Measurements from ENCODE around the gene PRKAG2.

Gene PRKAG2

GRCh38 chr7:151686826-151687225, 190.1 kb downstream of the PRKAG2 start:
- Histone ChIP-seq H3K27ac (ENCODE audit: low read length) (no peak overlapping the region), H3K27me3 (ENCODE audit: insufficient read depth, low read length) (no peaks in the 10 kb centered on the region), H3K36me3 (ENCODE audit: insufficient read depth, low read depth, low read length) (no peaks in the 10 kb centered on the region), H3K9ac (ENCODE audit: low read depth, low read length) (no peak overlapping the region), H3K4me3 (ENCODE audit: low read length) (no peak overlapping the region), H3K4me1 (ENCODE audit: insufficient read depth, low read length) (peaks cover 11% of the 10 kb centered on the region), H3K9me3 (ENCODE audit: insufficient read depth, low read depth, low read length) (no peaks in the 10 kb centered on the region)

- H3K27me3 ChIP-seq (ENCODE audit: insufficient read depth, low read length) = no peaks in the 10 kb centered on the region
- H3K4me3 ChIP-seq (ENCODE audit: low read length) = no peak overlapping the region
- no peaks in the 10 kb centered on the region for H3K9me3 ChIP-seq (ENCODE audit: insufficient read depth, low read depth, low read length)
- no peak overlapping the region for H3K27ac ChIP-seq (ENCODE audit: low read length)
- H3K36me3 ChIP-seq (ENCODE audit: insufficient read depth, low read depth, low read length) = no peaks in the 10 kb centered on the region
- H3K4me1 ChIP-seq (ENCODE audit: insufficient read depth, low read length) = peaks cover 11% of the 10 kb centered on the region
- H3K9ac ChIP-seq (ENCODE audit: low read depth, low read length) = no peak overlapping the region
Measured at GRCh38 chr7:151686016-151686766, 190.7 kb downstream of the PRKAG2 start.

- Histone ChIP-seq H3K4me1 (ENCODE audit: insufficient read depth, low read length) (peaks cover 11% of the 10 kb centered on the region), H3K27me3 (ENCODE audit: insufficient read depth, low read length) (no peaks in the 10 kb centered on the region), H3K9ac (ENCODE audit: low read depth, low read length) (no peak overlapping the region)
Measured at GRCh38 chr7:151684408-151685175, 192.3 kb downstream of the PRKAG2 start.

GRCh38 chr7:151683615-151684407, 193.1 kb downstream of the PRKAG2 start:
- Histone ChIP-seq H3K27me3 (ENCODE audit: insufficient read depth, low read length) (no peaks in the 10 kb centered on the region), H3K9me3 (ENCODE audit: insufficient read depth, low read depth, low read length) (no peaks in the 10 kb centered on the region), H3K4me1 (ENCODE audit: insufficient read depth, low read length) (peaks cover 11% of the 10 kb centered on the region), H3K4me3 (ENCODE audit: low read length) (no peak overlapping the region), H3K9ac (ENCODE audit: low read depth, low read length) (no peak overlapping the region), H3K36me3 (ENCODE audit: insufficient read depth, low read depth, low read length) (no peaks in the 10 kb centered on the region), H3K27ac (ENCODE audit: low read length) (no peak overlapping the region)

More at GRCh38 chr7:151684408-151685175, 192.3 kb downstream of the PRKAG2 start:
- Histone ChIP-seq H3K36me3 (ENCODE audit: insufficient read depth, low read depth, low read length) (no peaks in the 10 kb centered on the region), H3K9me3 (ENCODE audit: insufficient read depth, low read depth, low read length) (no peaks in the 10 kb centered on the region), H3K27ac (ENCODE audit: low read length) (no peak overlapping the region), H3K4me3 (ENCODE audit: low read length) (no peak overlapping the region)

GRCh38 chr7:151682831-151683614, 193.9 kb downstream of the PRKAG2 start:
- no peaks in the 10 kb centered on the region for H3K27me3 ChIP-seq (ENCODE audit: insufficient read depth, low read length)
- H3K36me3 ChIP-seq (ENCODE audit: insufficient read depth, low read depth, low read length) = no peaks in the 10 kb centered on the region
- H3K9ac ChIP-seq (ENCODE audit: low read depth, low read length) = no peak overlapping the region
- peaks cover 11% of the 10 kb centered on the region for H3K4me1 ChIP-seq (ENCODE audit: insufficient read depth, low read length)
- H3K27ac ChIP-seq (ENCODE audit: low read length) = no peak overlapping the region
- no peak overlapping the region for H3K4me3 ChIP-seq (ENCODE audit: low read length)
- no peaks in the 10 kb centered on the region for H3K9me3 ChIP-seq (ENCODE audit: insufficient read depth, low read depth, low read length)

GRCh38 chr7:151681726-151682125, 195.2 kb downstream of the PRKAG2 start:
- no peak overlapping the region for H3K9ac ChIP-seq (ENCODE audit: low read depth, low read length)
- no peak overlapping the region for H3K27ac ChIP-seq (ENCODE audit: low read length)
- H3K27me3 ChIP-seq (ENCODE audit: insufficient read depth, low read length) = no peaks in the 10 kb centered on the region
- 0 out of 2 replicates have a peak, but pooled peaks cover 2% of the 10 kb centered on the region for H3K4me1 ChIP-seq (ENCODE audit: insufficient read depth, low read length)
- H3K4me3 ChIP-seq (ENCODE audit: low read length) = no peak overlapping the region
- H3K36me3 ChIP-seq (ENCODE audit: insufficient read depth, low read depth, low read length) = no peaks in the 10 kb centered on the region
- no peaks in the 10 kb centered on the region for H3K9me3 ChIP-seq (ENCODE audit: insufficient read depth, low read depth, low read length)

- Histone ChIP-seq H3K27ac (ENCODE audit: low read length) (no peak overlapping the region), H3K9me3 (ENCODE audit: insufficient read depth, low read depth, low read length) (no peaks in the 10 kb centered on the region), H3K4me1 (ENCODE audit: insufficient read depth, low read length) (no peaks in the 10 kb centered on the region), H3K27me3 (ENCODE audit: insufficient read depth, low read length) (no peaks in the 10 kb centered on the region), H3K9ac (ENCODE audit: low read depth, low read length) (no peak overlapping the region), H3K36me3 (ENCODE audit: insufficient read depth, low read depth, low read length) (no peaks in the 10 kb centered on the region), H3K4me3 (ENCODE audit: low read length) (no peak overlapping the region)
Measured at GRCh38 chr7:151680810-151681209, 196.1 kb downstream of the PRKAG2 start.

GRCh38 chr7:151679881-151680612, 196.9 kb downstream of the PRKAG2 start:
- Histone ChIP-seq H3K9me3 (ENCODE audit: insufficient read depth, low read depth, low read length) (no peaks in the 10 kb centered on the region), H3K9ac (ENCODE audit: low read depth, low read length) (no peak overlapping the region), H3K36me3 (ENCODE audit: insufficient read depth, low read depth, low read length) (no peaks in the 10 kb centered on the region), H3K27me3 (ENCODE audit: insufficient read depth, low read length) (no peaks in the 10 kb centered on the region), H3K4me1 (ENCODE audit: insufficient read depth, low read length) (no peaks in the 10 kb centered on the region), H3K4me3 (ENCODE audit: low read length) (no peak overlapping the region), H3K27ac (ENCODE audit: low read length) (no peak overlapping the region)

GRCh38 chr7:151679071-151679708, 197.7 kb downstream of the PRKAG2 start:
- Histone ChIP-seq H3K27ac (ENCODE audit: low read length) (no peak overlapping the region), H3K27me3 (ENCODE audit: insufficient read depth, low read length) (no peaks in the 10 kb centered on the region), H3K9me3 (ENCODE audit: insufficient read depth, low read depth, low read length) (no peaks in the 10 kb centered on the region), H3K9ac (ENCODE audit: low read depth, low read length) (no peak overlapping the region), H3K4me3 (ENCODE audit: low read length) (no peak overlapping the region), H3K36me3 (ENCODE audit: insufficient read depth, low read depth, low read length) (no peaks in the 10 kb centered on the region), H3K4me1 (ENCODE audit: insufficient read depth, low read length) (no peaks in the 10 kb centered on the region)

GRCh38 chr7:151678227-151678604, 198.7 kb downstream of the PRKAG2 start:
- H3K27me3 ChIP-seq (ENCODE audit: insufficient read depth, low read length) = no peaks in the 10 kb centered on the region
- no peak overlapping the region for H3K9ac ChIP-seq (ENCODE audit: low read depth, low read length)
- no peak overlapping the region for H3K27ac ChIP-seq (ENCODE audit: low read length)
- H3K4me1 ChIP-seq (ENCODE audit: insufficient read depth, low read length) = no peaks in the 10 kb centered on the region
- H3K4me3 ChIP-seq (ENCODE audit: low read length) = no peak overlapping the region
- no peaks in the 10 kb centered on the region for H3K36me3 ChIP-seq (ENCODE audit: insufficient read depth, low read depth, low read length)
- H3K9me3 ChIP-seq (ENCODE audit: insufficient read depth, low read depth, low read length) = no peaks in the 10 kb centered on the region
